Measurements from ENCODE around the gene EHD3.

The EHD3 gene

DNA sequence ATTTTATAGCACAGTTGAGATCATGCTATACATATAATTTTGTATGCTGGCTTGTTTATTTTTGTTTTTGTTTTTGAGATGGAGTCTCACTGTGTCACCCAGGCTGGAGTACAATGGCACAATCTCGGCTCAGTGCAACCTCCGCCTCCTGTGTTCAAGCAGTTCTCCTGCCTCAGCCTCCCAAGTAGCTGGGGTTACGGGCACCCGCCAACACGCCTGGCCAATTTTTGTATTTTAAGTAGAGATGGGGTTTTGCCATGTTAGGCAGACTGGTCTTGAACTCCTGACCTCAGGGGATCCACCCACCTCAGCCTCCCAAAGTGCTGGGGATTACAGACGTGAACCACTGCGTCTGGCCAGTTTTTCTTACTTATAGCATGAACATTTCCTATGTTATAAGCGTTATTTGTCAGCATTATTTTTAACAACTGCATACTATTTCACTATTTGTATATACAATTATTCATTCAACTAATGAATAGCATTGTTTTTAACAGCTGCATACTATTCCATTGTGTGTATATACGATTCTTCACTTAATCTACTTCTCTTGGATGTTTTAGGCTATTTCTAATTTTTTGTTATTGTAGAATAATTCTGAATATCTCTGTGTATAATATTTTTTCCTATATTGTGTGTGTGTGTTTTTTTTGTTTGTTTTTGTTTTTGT is 3.5 kb downstream of the EHD3 start:
- DNase-seq (ENCODE audit: low spot score) = no peak

GRCh38 chr2:31238126-31238905 is 4.4 kb downstream of the EHD3 start:
- DNase-seq (ENCODE audit: low spot score) = no peak

GRCh38 chr2:31238906-31239592 is 5.1 kb downstream of the EHD3 start:
- DNase-seq (ENCODE audit: low spot score) = no peak

DNA sequence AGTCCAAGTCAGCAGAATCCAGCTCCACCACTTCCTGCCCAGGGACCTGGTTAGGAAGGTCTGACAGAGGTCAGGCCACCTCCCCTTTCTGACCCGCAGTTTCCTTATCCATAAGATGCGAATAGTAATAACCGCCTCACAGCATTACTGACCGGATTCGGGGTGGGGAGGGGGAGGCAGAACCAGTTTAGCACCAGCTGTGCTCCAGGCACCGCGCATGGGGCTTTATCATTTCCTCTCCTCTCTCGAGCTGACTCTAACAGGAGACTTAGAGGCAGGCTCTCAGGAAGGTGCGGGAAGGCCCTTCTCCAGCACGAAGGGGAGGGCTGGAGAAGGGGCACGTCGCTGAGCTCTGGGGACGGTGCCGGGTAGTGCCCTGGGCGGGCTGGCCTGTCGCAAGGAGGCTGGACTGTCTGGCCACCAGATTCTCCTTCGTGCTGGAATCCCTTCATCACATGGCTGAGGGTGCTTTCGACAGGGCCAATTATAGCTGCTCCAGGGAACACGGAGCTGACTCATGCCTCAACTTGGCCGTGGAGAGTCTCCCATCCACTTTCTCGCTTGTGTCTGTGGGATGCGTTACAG is 5.7 kb downstream of the EHD3 start:
- DNase-seq (ENCODE audit: low spot score) = no peak

DNA sequence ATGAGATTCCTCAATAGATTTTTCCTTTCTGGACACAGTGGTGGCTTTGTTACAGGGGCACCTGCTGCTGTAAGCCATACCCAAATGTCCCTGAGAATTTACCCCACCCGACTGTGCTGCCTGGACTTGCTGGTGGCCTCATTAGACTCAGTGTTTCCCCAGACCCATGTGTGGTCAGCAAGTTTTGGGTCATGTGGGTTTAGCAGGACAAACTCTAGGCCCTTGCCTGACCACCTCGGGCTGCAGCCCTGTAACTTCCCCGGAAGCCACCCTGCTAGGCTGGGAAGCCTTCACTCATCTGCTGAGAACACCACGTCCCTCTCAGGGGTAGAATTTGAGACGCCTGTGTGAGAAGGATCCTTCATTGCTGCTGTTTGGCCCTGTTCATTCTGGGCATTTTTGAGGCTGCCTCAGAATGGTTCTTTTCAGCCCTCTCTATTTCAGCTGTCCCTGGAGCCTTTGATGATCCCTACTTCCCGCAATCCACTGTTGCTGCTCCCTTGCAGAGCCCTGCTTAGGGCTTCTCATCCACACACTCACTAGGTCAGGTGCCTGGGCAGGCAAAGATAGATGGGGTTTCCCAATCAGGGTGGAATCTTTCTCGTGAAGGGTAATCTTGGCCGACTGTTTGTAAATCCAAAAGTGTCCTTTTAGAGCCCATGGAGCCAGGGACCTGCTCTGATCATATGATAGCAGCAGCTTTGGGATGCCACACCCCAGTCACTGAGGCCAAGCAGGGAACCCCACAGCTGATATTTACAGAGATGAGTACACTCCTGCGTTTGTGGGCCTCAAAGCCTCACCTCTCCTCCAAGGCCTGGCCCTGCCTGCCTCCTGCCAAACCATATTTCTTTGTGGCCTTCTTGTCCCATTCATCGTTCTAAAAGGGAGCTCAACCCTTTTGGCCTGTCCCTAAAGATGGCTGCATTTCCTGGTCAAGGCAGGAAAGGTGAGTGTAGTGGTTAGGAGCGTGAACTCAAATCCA is 6.7 kb downstream of the EHD3 start:
- DNase-seq (ENCODE audit: low spot score) = no peak

GRCh38 chr2:31241625-31242270 is 7.8 kb downstream of the EHD3 start:
- no peak for DNase-seq (ENCODE audit: low spot score)

GRCh38 chr2:31243053-31243452 is 9.1 kb downstream of the EHD3 start:
- DNase-seq (ENCODE audit: low spot score) = no peak

DNA sequence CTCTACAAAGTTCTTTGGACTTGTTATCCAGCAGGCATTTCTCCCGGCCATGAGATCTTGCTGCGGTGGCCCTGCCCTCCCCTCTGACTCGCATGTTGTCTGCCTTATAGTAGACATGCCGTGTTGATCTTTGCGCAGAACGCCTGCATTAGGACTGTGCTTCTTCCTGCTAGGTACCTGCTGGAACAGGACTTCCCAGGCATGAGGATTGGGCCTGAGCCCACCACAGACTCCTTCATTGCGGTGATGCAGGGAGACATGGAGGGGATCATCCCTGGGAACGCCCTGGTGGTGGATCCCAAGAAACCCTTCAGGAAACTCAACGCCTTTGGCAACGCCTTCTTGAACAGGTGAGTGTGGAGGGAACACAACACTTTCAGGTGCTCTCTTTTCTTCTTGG is 10.1 kb downstream of the EHD3 start:
- no peak for DNase-seq (ENCODE audit: low spot score)

GRCh38 chr2:31246184-31246852 is 12.4 kb downstream of the EHD3 start:
- DNase-seq (ENCODE audit: low spot score) = no peak

- no peak for DNase-seq (ENCODE audit: low spot score)
Measured at GRCh38 chr2:31247711-31248110, 13.8 kb downstream of the EHD3 start.

GRCh38 chr2:31248139-31248538 is 14.2 kb downstream of the EHD3 start:
- no peak for DNase-seq (ENCODE audit: low spot score)

DNA sequence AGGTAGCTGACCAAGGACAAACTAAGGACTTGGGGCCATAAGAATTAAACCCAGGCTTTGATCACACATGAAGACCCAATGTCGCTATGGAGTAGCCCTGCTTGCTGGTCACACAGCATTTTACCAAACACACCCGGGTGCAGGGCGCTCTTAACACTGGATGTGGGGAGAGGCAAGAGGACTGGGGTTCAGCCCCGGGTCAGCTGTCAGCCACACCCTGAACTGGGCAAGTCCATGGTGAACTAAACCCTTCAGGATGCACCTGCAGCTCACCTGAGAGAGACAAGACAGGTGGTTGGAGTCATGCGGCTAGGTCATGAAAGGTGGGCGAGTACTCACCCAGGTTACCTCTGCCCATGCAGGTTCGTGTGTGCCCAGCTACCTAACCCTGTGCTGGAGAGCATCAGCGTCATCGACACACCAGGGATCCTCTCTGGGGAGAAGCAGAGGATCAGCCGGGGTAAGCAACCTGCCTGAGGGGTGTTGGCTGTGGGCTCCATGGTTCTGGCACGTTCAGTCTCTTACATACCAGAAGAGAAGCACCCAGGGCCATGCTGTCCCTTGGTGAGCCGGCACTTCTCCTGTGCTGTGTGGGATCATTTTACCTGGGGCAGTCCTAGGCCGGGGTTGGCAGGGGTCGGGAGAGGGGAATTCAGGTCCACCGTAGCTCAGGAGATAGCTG is 15.2 kb downstream of the EHD3 start:
- no peak for DNase-seq (ENCODE audit: low spot score)

DNA sequence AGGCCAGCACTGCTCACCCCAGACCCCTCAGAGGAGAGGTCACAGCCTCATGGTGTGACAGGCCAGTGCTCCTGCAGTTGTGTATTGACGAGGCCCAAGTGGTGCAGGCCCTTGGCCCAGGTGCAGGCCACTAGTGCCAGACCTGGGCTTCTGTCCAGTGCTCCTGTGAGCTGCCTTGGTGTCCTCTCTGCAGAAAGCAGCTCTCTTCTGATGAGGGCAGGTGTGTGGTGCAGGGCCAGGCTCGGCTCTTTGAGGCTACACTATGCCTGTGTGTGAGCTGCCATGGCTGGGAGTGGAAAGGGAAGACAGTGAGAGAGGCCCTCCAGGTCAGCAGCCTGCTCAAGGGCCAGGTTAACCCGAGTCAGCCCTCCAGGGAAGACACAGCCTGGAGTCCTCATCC is 17.1 kb downstream of the EHD3 start:
- no peak for DNase-seq (ENCODE audit: low spot score)

GRCh38 chr2:31251851-31252250 is 17.9 kb downstream of the EHD3 start:
- DNase-seq (ENCODE audit: low spot score) = no peak

DNA sequence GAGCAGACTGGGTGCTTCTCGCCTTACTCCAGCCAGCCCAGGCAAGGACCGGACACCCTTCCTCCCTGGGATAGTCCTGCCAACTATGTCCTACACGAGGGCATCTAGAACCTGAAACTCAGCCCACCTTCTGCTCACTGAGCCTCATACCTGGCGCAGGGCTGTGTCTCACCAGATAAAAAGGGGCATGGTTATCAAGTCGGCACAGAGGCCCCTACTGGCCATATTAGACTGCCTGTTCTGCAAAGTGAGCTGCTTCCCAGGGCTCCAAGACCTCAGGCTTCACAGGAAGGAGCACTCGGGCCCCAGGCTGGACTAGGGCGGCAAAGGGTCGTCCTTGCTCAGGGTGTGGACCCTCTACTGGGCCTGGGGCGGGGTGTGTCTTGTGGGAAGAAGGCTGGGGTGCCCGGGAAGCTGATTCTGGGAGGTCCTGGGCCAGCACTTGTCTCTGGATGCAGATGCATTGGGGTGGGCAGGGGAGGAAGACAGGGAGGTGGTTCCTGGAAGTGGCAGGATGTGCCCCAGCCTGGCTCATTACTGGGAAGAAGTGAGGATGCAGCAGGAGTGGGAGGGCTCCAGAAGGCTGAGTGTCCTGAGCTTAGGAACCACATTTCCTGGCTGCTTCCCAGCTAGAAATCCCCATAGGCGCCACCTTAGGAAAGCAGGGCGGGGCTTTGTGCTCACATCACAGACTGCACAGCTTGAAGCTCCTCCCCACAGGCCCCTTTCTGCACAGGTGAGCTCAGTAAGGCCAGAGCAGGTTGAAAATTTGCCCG is 19.6 kb downstream of the EHD3 start:
- DNase-seq (ENCODE audit: low spot score) = no peak

- DNase-seq (ENCODE audit: low spot score) = no peak
Measured at GRCh38 chr2:31254237-31255203, 20.6 kb downstream of the EHD3 start.

DNA sequence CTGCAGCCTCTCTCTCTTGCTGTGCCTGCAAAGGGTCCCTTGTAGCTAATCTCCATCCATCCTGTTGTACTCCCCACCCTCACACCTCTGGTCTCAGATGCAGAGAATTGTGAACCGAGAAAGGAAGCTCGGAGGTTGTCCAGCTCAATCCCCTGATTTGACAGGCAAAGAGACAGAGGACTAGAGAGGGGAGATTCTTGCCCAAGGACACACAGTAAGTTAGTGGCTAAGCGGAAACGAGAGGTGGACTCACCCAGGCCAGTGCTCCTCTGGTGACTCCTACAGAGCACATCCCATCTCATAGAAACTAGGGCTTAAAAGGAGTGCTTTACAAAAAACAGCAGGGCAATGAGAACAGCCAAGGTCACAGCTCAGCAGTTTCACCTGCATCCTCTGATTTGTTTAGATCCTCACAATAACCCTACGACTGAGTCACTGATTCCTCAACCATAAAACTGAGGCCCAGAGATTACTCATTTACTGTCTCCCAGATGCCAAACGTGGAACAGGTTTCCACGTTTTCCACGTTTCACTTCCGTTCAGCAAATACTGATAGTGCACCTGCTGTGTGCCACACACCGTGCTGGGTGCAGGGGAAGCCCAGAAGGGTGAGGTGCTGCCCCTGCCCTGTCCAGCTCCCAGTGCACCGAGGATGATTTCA is 22.1 kb downstream of the EHD3 start:
- no peak for DNase-seq (ENCODE audit: low spot score)
